Heart left ventricle (tissue), 13 donors: ENCODE results near the gene RASD2.

Source experiments
- CTCF ChIP-seq, 12 donors: fragments of 200-600 bp; sonication (generic) in 4 of 12; IDR thresholded peaks; one replicate each; pipeline versions ENCODE4 v1.5.0 to v1.8.0; 2018 to 2022; ENCODE audit warnings: antibody characterized with exemption in 12 of 12, mild to moderate bottlenecking in 5 of 12
- POLR2A ChIP-seq, 2 donors: fragments of 450-650 bp; IDR thresholded peaks; one replicate each; pipeline ENCODE4 v1.6.1; 2017; ENCODE audit warnings: antibody characterized with exemption in 2 of 2, mild to moderate bottlenecking in 2 of 2, moderate library complexity in 2 of 2
- donor health status: ischemic (EF 13 %, LVEDD 7.1; RV severe dilation, severe dysfunction).
- donor health status: DM: no; HTN: yes; CAD: no.
- donor health status: DM: no; HTN: no; CAD: no.
- donor health status: ischemic (EF 25% LVEDD 6.9; RV normal size, moderate dysfunction).
- donor health status: ischemic (EF 25% LVEDD 5.7; RV mildly dilated, moderate dysfunction).
- donor health status: ischemic (EF 35%, LVEDD 5.7; RV mildly dilated, moderate dysfunction).
- donor health status: nonischemic (EF 11% LVEDD 7.7; RV severe dilation, severe dysfunction).
- donor health status: DM: yes; HTN: yes; CAD: no.
- donor health status: PGD.
- donor health status: ischemic (EF 29% LVEDD 5.4; RV normal size, mild dysfunction).
- donor health status: nonischemic (EF 23%, LVEDD 6.1; RV moderate dilation, normal function).

- TF ChIP-seq CTCF (IDR thresholded peaks at IDR 0.05) (no peak), POLR2A (IDR thresholded peaks at IDR 0.05) (no peak)
These were observed 3.6 kb downstream of the RASD2 start for GRCh38 chr22:35544189-35544588.
